ENCODE measurements around the gene AJAP1. TPM values are rescaled to one million over a fixed set of nuclear protein-coding genes. Genes with fewer than 3 reads are reported as not detected.

Gene AJAP1
- total RNA-seq, 2 donors from 2014 or later = 0.41 to 0.49 TPM

- ATAC-seq (ENCODE audit: insufficient number of reproducible peaks, low FRiP score, low read depth) (no peak), DNase-seq (ENCODE audit: low spot score) (no peak)
- Histone ChIP-seq H3K4me1 (ENCODE audit: control insufficient read depth in 1 of 2, low read depth in 2 of 2) (no peaks in the 10 kb centered on the region), H3K9me3 (no peaks in the 10 kb centered on the region), H3K27ac (no peak overlapping the region), H3K36me3 (no peaks in the 10 kb centered on the region), H3K27me3 (replicated peaks; ENCODE audit: insufficient read depth) (no peaks in the 10 kb centered on the region), H3K4me3 (no peak overlapping the region)
- TF ChIP-seq CTCF (IDR thresholded peaks at IDR 0.05) = no peak
Observed at GRCh38 chr1:4695241-4695640, 40.8 kb downstream of the AJAP1 start.

- no peaks in the 10 kb centered on the region for H3K9me3 ChIP-seq
- H3K27ac ChIP-seq = no peak overlapping the region
- H3K4me1 ChIP-seq (ENCODE audit: control insufficient read depth in 1 of 2, low read depth in 2 of 2) = no peaks in the 10 kb centered on the region
- no peak for ATAC-seq (ENCODE audit: insufficient number of reproducible peaks, low FRiP score, low read depth)
- H3K36me3 ChIP-seq = no peaks in the 10 kb centered on the region
- no peak for DNase-seq (ENCODE audit: low spot score)
- TF ChIP-seq CTCF (IDR thresholded peaks at IDR 0.05) = no peak
- no peak overlapping the region for H3K4me3 ChIP-seq
- no peaks in the 10 kb centered on the region for H3K27me3 ChIP-seq (replicated peaks; ENCODE audit: insufficient read depth)
Observed at GRCh38 chr1:4696161-4696745, 41.8 kb downstream of the AJAP1 start.

- H3K36me3 ChIP-seq = no peaks in the 10 kb centered on the region
- ATAC-seq (ENCODE audit: insufficient number of reproducible peaks, low FRiP score, low read depth) = no peak
- H3K27me3 ChIP-seq (replicated peaks; ENCODE audit: insufficient read depth) = no peaks in the 10 kb centered on the region
- DNase-seq (ENCODE audit: low spot score) = no peak
- H3K27ac ChIP-seq = no peak overlapping the region
- H3K4me1 ChIP-seq (ENCODE audit: control insufficient read depth in 1 of 2, low read depth in 2 of 2) = no peaks in the 10 kb centered on the region
- H3K9me3 ChIP-seq = no peaks in the 10 kb centered on the region
- H3K4me3 ChIP-seq = no peak overlapping the region
- TF ChIP-seq CTCF (IDR thresholded peaks at IDR 0.05) = no peak
Observed at GRCh38 chr1:4696753-4697152, 42.3 kb downstream of the AJAP1 start.

- no peak overlapping the region for H3K4me3 ChIP-seq
- H3K36me3 ChIP-seq = no peaks in the 10 kb centered on the region
- H3K27ac ChIP-seq = no peak overlapping the region
- ATAC-seq (ENCODE audit: insufficient number of reproducible peaks, low FRiP score, low read depth) (no peak), DNase-seq (ENCODE audit: low spot score) (no peak)
- TF ChIP-seq CTCF (IDR thresholded peaks at IDR 0.05) = no peak
- H3K27me3 ChIP-seq (replicated peaks; ENCODE audit: insufficient read depth) = no peaks in the 10 kb centered on the region
- no peaks in the 10 kb centered on the region for H3K4me1 ChIP-seq (ENCODE audit: control insufficient read depth in 1 of 2, low read depth in 2 of 2)
- no peaks in the 10 kb centered on the region for H3K9me3 ChIP-seq
Observed at GRCh38 chr1:4697801-4698200, 43.4 kb downstream of the AJAP1 start.

GRCh38 chr1:4698911-4699310 lies 44.5 kb downstream of the AJAP1 start:
- H3K27ac ChIP-seq = no peak overlapping the region
- no peak for TF ChIP-seq CTCF (IDR thresholded peaks at IDR 0.05)
- DNase-seq (ENCODE audit: low spot score) = no peak
- H3K36me3 ChIP-seq = no peaks in the 10 kb centered on the region
- H3K27me3 ChIP-seq (replicated peaks; ENCODE audit: insufficient read depth) = no peaks in the 10 kb centered on the region
- no peaks in the 10 kb centered on the region for H3K4me1 ChIP-seq (ENCODE audit: control insufficient read depth in 1 of 2, low read depth in 2 of 2)
- ATAC-seq (ENCODE audit: insufficient number of reproducible peaks, low FRiP score, low read depth) = no peak
- H3K4me3 ChIP-seq = no peak overlapping the region
- H3K9me3 ChIP-seq = no peaks in the 10 kb centered on the region
